CD14-positive monocyte (primary cell): ENCODE measurements around the gene GRIN3A. TPM values are rescaled to one million over a fixed set of nuclear protein-coding genes. Genes with fewer than 3 reads are reported as not detected.

Source experiments
- DNase-seq, 3 donors: peaks; one replicate each; pipeline ENCODE4 v3.0.0-alpha.2; 2011 to 2022
- H2AFZ ChIP-seq: 2 replicates; pipeline ENCODE4 v1.6.0; 2012; ENCODE audit warnings: mild to moderate bottlenecking, low read depth, low read length, inconsistent platforms; ENCODE audit not compliant: insufficient read depth, poor library complexity, severe bottlenecking
- H3K27ac ChIP-seq, 2 donors: 1 replicate in 1 of 2; 2 replicates in 1 of 2; pipeline ENCODE4 v1.5.1; 2012 to 2013; ENCODE audit warnings: low read length in 2 of 2, control low read depth in 1 of 2, inconsistent platforms in 1 of 2, low read depth in 1 of 2, mild to moderate bottlenecking in 1 of 2
- H3K27me3 ChIP-seq, 2 donors: one replicate each; pipeline versions ENCODE4 v1.6.0 to v1.6.1; 2011 to 2013; ENCODE audit warnings: low read length in 2 of 2; ENCODE audit not compliant: control insufficient read depth in 2 of 2, insufficient read depth in 2 of 2
- H3K36me3 ChIP-seq, 2 donors: replicated peaks in 1 of 2; 1 replicate in 1 of 2; 2 replicates in 1 of 2; pipeline versions ENCODE4 v1.5.1 to v1.6.1; 2012 to 2013; ENCODE audit warnings: low read length in 2 of 2, control low read depth in 1 of 2, inconsistent platforms in 1 of 2, mild to moderate bottlenecking in 1 of 2; ENCODE audit not compliant: insufficient read depth in 2 of 2, control insufficient read depth in 1 of 2
- H3K4me1 ChIP-seq, 2 donors: 1 replicate in 1 of 2; 2 replicates in 1 of 2; pipeline versions ENCODE4 v1.5.1 to v1.6.1; 2012 to 2013; ENCODE audit warnings: low read length in 2 of 2, control low read depth in 1 of 2, inconsistent platforms in 1 of 2, mild to moderate bottlenecking in 1 of 2, moderate library complexity in 1 of 2; ENCODE audit not compliant: insufficient read depth in 2 of 2, control insufficient read depth in 1 of 2
- H3K4me2 ChIP-seq: replicated peaks from 2 replicates; pipeline ENCODE3; 2012; ENCODE audit warnings: low read length, moderate library complexity, mild to moderate bottlenecking; ENCODE audit not compliant: poor library complexity, severe bottlenecking; ENCODE audit errors: extremely low read depth
- H3K4me3 ChIP-seq, 3 experiments: fragments of 200-600 bp in 1 of 3; sonication (generic) in 1 of 3; replicated peaks in 1 of 3; 1 replicate in 2 of 3; 2 replicates in 1 of 3; pipeline ENCODE4 v1.5.1; 2011 to 2013; ENCODE audit warnings: low read length in 3 of 3, mild to moderate bottlenecking in 3 of 3, control low read depth in 2 of 3, low read depth in 2 of 3, inconsistent platforms in 1 of 3, moderate library complexity in 1 of 3
- H3K79me2 ChIP-seq: 2 replicates; pipeline ENCODE4 v1.6.0; 2012; ENCODE audit warnings: mild to moderate bottlenecking, control low read depth, inconsistent platforms, low read length, moderate library complexity; ENCODE audit not compliant: insufficient read depth
- H3K9ac ChIP-seq: 2 replicates; pipeline ENCODE4 v1.6.0; 2017; ENCODE audit warnings: low read length, mild to moderate bottlenecking; ENCODE audit not compliant: insufficient read depth, poor library complexity, severe bottlenecking
- H3K9me3 ChIP-seq, 2 donors: replicated peaks in 1 of 2; 1 replicate in 1 of 2; 2 replicates in 1 of 2; pipeline versions ENCODE4 v1.5.1 to v1.6.1; 2012 to 2013; ENCODE audit warnings: low read length in 2 of 2, control low read depth in 1 of 2; ENCODE audit not compliant: control insufficient read depth in 1 of 2, insufficient read depth in 1 of 2
- H4K20me1 ChIP-seq: 2 replicates; pipeline ENCODE4 v1.6.0; 2012; ENCODE audit warnings: mild to moderate bottlenecking, low read length, control low read depth, moderate library complexity; ENCODE audit not compliant: insufficient read depth
- H3K27ac Mint-ChIP-seq, 7 donors: one replicate each; pipeline ENCODE4 v1.8.0; 2020; ENCODE audit warnings: mild to moderate bottlenecking in 7 of 7, mixed read lengths in 7 of 7, moderate library complexity in 6 of 7, inconsistent platforms in 2 of 7
- H3K27me3 Mint-ChIP-seq, 3 donors: one replicate each; pipeline ENCODE4 v1.8.0; 2021 to 2022; ENCODE audit warnings: low read depth in 3 of 3, mild to moderate bottlenecking in 3 of 3, mixed read lengths in 3 of 3, moderate library complexity in 3 of 3, inconsistent platforms in 1 of 3
- H3K36me3 Mint-ChIP-seq, 2 donors: one replicate each; pipeline ENCODE4 v1.8.0; 2020; ENCODE audit warnings: mixed read lengths in 2 of 2, inconsistent platforms in 1 of 2, mild to moderate bottlenecking in 1 of 2
- H3K4me1 Mint-ChIP-seq: one replicate; pipeline ENCODE4 v1.8.0; 2020; ENCODE audit warnings: mild to moderate bottlenecking, mixed read lengths
- H3K4me3 Mint-ChIP-seq, 2 donors: one replicate each; pipeline ENCODE4 v1.8.0; 2020; ENCODE audit warnings: mild to moderate bottlenecking in 2 of 2, mixed read lengths in 2 of 2, moderate library complexity in 1 of 2
- H3K9me3 Mint-ChIP-seq, 7 donors: one replicate each; pipeline ENCODE4 v1.8.0; 2020 to 2022; ENCODE audit warnings: mixed read lengths in 7 of 7, mild to moderate bottlenecking in 6 of 7, moderate library complexity in 6 of 7, inconsistent platforms in 2 of 7
- WGBS: methylation state at CpG from one replicate; pipeline ENCODE4 v1.1.5; 2013; ENCODE audit warnings: missing lambda C conversion rate; ENCODE audit not compliant: insufficient coverage; 5-methylcytosine and 5-hydroxymethylcytosine counted together
- intact Hi-C, 2 donors: fragments of 100-400 bp; cut with micrococcal nuclease; formaldehyde crosslinking; loops; one replicate each; pipeline versions ENCODE4 v1.15.0 to v1.15.1; 2023
- polyA plus RNA-seq, 3 donors: library from polyadenylated mRNA; depleted of rRNA in 1 of 3; unstranded in 2 of 3; stranded (reverse) in 1 of 3; fragments of 300-500 nt in 2 of 3; fragments of >200 nt in 1 of 3; fragmentation: Illumina TruSeq in 2 of 3; gene quantifications; 1 replicate in 2 of 3; 2 replicates in 1 of 3; pipeline ENCODE4 v1.2.3, GENCODE V29; 2012 to 2021
- TF ChIP-seq, protein P1 (sequence below): fragments of 200-600 bp; IDR thresholded peaks from one replicate; pipeline ENCODE4 v1.8.0; 2022; ENCODE audit warnings: antibody characterized with exemption, mild to moderate bottlenecking

GRIN3A gene
- polyA plus RNA-seq, 3 donors, result 0.11 to 0.39 (median 0.16) TPM

DNA sequence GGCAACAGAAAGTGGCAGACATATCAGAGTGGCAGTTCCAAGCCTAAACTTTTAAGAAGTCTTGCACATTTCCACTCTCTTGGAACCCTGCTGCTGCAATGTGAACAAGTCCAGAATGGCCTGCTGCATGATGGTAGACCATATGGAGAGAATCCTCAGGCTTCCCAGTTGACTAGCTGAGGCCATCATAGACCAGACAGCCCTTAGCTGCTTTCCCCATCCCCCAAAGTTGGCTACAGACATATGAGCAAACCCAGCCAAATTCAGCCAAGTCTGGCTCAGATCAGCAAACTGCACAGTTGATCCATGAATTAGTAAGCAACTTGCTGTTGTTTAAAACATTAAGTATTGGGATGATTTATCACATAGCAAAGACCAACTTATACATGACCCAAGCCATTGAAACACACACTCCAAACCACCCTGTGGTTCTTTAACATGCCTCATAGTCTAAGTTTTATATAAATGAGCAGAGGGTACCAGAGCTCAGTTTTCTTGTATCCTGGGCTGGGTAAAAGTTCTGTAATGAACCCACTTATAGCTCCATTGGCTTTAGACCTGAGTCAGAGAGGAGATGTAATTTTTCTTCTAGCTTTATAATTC lies 163.6 kb downstream of the GRIN3A start:
- no peak overlapping the region for H3K27ac ChIP-seq
- H3K4me3 Mint-ChIP-seq, result no peak overlapping the region

DNA sequence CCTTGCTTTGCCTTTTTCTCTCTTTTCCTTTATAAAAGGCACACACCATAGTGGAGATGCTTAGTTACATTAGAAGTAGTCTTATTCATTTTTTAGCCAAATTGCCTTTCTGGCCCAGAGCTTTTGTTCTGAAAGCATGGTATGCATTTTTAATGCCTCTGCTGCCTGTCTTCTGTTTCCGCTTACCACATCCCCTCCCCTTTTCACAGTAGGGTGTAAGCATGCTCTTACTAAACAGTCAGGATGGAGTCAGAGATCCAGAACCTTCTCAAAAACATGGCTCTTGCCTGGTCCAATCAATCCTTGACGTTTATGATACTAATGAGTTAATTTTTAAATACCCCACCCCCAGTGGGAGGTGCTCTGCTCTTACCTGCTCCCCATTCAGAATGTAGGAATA lies 166.1 kb downstream of the GRIN3A start:
- WGBS, result no CpG with 5 or more reads among the region's 2 CpGs
- H3K4me1 Mint-ChIP-seq, result no peaks in the 10 kb centered on the region
- intact Hi-C loops, result no loop called here

More for the DNA sequence above, 163.6 kb downstream of the GRIN3A start:
- Histone ChIP-seq H2AFZ (no peak overlapping the region), H3K79me2 (no peaks in the 10 kb centered on the region), H3K4me2 (no peak overlapping the region), H4K20me1 (no peaks in the 10 kb centered on the region), H3K4me3 (no peak overlapping the region), H3K36me3 (peaks cover 4 to 12% of the 10 kb centered on the region in 2 donors), H3K4me1 (peaks cover 18 to 20% of the 10 kb centered on the region in 2 donors), H3K9ac (no peak overlapping the region), H3K27me3 (no peaks in the 10 kb centered on the region), H3K9me3 (no peaks in the 10 kb centered on the region)
- Mint-ChIP-seq H3K9me3 (no peaks in the 10 kb centered on the region), H3K36me3 (peaks cover 28 to 33% of the 10 kb centered on the region in 2 donors), H3K27me3 (no peaks in the 10 kb centered on the region), H3K4me1 (peaks cover 23% of the 10 kb centered on the region), H3K27ac (peak overlapping the region in 1 of 7 donors; percentile 19)
- TF ChIP-seq, protein P1, sequence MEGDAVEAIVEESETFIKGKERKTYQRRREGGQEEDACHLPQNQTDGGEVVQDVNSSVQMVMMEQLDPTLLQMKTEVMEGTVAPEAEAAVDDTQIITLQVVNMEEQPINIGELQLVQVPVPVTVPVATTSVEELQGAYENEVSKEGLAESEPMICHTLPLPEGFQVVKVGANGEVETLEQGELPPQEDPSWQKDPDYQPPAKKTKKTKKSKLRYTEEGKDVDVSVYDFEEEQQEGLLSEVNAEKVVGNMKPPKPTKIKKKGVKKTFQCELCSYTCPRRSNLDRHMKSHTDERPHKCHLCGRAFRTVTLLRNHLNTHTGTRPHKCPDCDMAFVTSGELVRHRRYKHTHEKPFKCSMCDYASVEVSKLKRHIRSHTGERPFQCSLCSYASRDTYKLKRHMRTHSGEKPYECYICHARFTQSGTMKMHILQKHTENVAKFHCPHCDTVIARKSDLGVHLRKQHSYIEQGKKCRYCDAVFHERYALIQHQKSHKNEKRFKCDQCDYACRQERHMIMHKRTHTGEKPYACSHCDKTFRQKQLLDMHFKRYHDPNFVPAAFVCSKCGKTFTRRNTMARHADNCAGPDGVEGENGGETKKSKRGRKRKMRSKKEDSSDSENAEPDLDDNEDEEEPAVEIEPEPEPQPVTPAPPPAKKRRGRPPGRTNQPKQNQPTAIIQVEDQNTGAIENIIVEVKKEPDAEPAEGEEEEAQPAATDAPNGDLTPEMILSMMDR, result no peak
- intact Hi-C loops, result no loop called here
- DNase-seq, result no peak

More for the DNA sequence above, 166.1 kb downstream of the GRIN3A start:
- Mint-ChIP-seq H3K27me3 (no peaks in the 10 kb centered on the region), H3K9me3 (peaks cover 0 to 3% (median 0%) of the 10 kb centered on the region in 7 donors), H3K27ac (peak overlapping the region in 1 of 7 donors; percentile 30), H3K4me3 (no peak overlapping the region), H3K36me3 (peaks cover 48 to 49% of the 10 kb centered on the region in 2 donors)
- no peaks in the 10 kb centered on the region for H3K27me3 ChIP-seq
- H3K4me2 ChIP-seq, result no peak overlapping the region
- no peak for DNase-seq
- H3K79me2 ChIP-seq, result no peaks in the 10 kb centered on the region
- H3K4me1 ChIP-seq, result no peaks in the 10 kb centered on the region
- H3K9ac ChIP-seq, result no peak overlapping the region
- peaks cover 16 to 37% of the 10 kb centered on the region in 2 donors for H3K36me3 ChIP-seq
- TF ChIP-seq, protein P1, result no peak
- no peak overlapping the region for H3K4me3 ChIP-seq
- no peak overlapping the region for H3K27ac ChIP-seq
- no peaks in the 10 kb centered on the region for H4K20me1 ChIP-seq
- no peaks in the 10 kb centered on the region for H3K9me3 ChIP-seq
- H2AFZ ChIP-seq, result no peak overlapping the region
